ENCODE data around the gene ARHGEF33.

Gene ARHGEF33

DNA sequence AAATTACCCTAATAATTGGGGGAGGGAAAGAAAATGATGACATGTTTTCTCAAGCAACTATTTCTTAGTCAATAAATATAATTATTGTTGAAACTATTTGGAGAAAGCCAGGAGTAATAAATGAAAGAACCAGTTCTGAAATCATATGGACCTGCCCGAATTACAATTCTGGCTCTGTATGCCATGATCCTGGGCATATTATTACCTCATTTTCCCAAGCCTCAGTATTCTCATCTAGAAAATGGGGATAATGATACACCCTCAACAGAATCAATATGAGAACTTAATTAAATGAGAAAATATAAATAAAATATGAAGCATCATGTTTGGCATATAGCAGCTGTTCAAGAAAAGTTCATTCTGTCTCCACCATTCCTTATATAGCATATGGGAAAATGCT is 22.9 kb downstream of the ARHGEF33 start:
- no peak for TF ChIP-seq CREB1 (IDR thresholded peaks at IDR 0.05; ENCODE audit: low read depth)
- TF ChIP-seq, protein P1, sequence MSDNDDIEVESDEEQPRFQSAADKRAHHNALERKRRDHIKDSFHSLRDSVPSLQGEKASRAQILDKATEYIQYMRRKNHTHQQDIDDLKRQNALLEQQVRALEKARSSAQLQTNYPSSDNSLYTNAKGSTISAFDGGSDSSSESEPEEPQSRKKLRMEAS (IDR thresholded peaks at IDR 0.05): no peak
- no peak for TF ChIP-seq NFIC (IDR thresholded peaks at IDR 0.05)
- no peak for TF ChIP-seq TCF12 (IDR thresholded peaks at IDR 0.05; ENCODE audit: low read depth)
- no peak for TF ChIP-seq RAD21 (IDR thresholded peaks at IDR 0.05; ENCODE audit: low read depth)
- TF ChIP-seq EGR1 (IDR thresholded peaks at IDR 0.05): no peak
- TF ChIP-seq, protein P2, sequence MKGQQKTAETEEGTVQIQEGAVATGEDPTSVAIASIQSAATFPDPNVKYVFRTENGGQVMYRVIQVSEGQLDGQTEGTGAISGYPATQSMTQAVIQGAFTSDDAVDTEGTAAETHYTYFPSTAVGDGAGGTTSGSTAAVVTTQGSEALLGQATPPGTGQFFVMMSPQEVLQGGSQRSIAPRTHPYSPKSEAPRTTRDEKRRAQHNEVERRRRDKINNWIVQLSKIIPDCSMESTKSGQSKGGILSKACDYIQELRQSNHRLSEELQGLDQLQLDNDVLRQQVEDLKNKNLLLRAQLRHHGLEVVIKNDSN (IDR thresholded peaks at IDR 0.05): no peak
- TF ChIP-seq TAF1 (IDR thresholded peaks at IDR 0.05; ENCODE audit: low read depth): no peak
- no peak for TF ChIP-seq YY1 (IDR thresholded peaks at IDR 0.05; ENCODE audit: low read depth)
- TF ChIP-seq ZBTB7A (IDR thresholded peaks at IDR 0.05; ENCODE audit: low read depth): no peak

DNA sequence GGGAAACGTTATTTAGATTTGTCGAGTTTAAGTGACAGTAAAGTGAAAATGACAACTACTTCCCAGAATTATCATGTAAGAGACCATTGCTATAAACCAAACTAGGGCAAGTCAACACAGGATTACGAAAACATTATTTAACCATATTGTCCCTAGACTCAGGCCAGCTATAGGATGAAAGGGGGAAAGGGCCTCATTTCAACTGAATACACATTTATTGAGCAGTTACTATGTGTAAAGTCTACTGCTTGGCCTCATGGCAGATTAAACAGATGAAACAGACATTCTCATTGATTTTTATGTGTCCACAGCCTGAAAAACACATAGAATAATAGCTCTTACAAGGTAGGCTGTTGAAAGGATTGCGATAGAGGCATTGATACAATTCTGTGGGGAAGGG is 32.7 kb downstream of the ARHGEF33 start:
- TF ChIP-seq, protein P3, sequence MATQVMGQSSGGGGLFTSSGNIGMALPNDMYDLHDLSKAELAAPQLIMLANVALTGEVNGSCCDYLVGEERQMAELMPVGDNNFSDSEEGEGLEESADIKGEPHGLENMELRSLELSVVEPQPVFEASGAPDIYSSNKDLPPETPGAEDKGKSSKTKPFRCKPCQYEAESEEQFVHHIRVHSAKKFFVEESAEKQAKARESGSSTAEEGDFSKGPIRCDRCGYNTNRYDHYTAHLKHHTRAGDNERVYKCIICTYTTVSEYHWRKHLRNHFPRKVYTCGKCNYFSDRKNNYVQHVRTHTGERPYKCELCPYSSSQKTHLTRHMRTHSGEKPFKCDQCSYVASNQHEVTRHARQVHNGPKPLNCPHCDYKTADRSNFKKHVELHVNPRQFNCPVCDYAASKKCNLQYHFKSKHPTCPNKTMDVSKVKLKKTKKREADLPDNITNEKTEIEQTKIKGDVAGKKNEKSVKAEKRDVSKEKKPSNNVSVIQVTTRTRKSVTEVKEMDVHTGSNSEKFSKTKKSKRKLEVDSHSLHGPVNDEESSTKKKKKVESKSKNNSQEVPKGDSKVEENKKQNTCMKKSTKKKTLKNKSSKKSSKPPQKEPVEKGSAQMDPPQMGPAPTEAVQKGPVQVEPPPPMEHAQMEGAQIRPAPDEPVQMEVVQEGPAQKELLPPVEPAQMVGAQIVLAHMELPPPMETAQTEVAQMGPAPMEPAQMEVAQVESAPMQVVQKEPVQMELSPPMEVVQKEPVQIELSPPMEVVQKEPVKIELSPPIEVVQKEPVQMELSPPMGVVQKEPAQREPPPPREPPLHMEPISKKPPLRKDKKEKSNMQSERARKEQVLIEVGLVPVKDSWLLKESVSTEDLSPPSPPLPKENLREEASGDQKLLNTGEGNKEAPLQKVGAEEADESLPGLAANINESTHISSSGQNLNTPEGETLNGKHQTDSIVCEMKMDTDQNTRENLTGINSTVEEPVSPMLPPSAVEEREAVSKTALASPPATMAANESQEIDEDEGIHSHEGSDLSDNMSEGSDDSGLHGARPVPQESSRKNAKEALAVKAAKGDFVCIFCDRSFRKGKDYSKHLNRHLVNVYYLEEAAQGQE (IDR thresholded peaks at IDR 0.05; ENCODE audit: low read depth): no peak
- TF ChIP-seq YY1 (IDR thresholded peaks at IDR 0.05; ENCODE audit: low read depth) (no peak), TCF12 (IDR thresholded peaks at IDR 0.05; ENCODE audit: low read depth) (no peak), ZBTB7A (IDR thresholded peaks at IDR 0.05; ENCODE audit: low read depth) (no peak), TAF1 (IDR thresholded peaks at IDR 0.05; ENCODE audit: low read depth) (no peak), CEBPB (IDR thresholded peaks at IDR 0.05) (no peak), NFIC (IDR thresholded peaks at IDR 0.05) (no peak), TEAD4 (IDR thresholded peaks at IDR 0.05) (no peak), FOXM1 (IDR thresholded peaks at IDR 0.05; ENCODE audit: borderline replicate concordance, low read depth) (no peak), CREB1 (IDR thresholded peaks at IDR 0.05; ENCODE audit: low read depth) (no peak), RAD21 (IDR thresholded peaks at IDR 0.05; ENCODE audit: low read depth) (no peak)
- TF ChIP-seq, protein P1 (IDR thresholded peaks at IDR 0.05): no peak

DNA sequence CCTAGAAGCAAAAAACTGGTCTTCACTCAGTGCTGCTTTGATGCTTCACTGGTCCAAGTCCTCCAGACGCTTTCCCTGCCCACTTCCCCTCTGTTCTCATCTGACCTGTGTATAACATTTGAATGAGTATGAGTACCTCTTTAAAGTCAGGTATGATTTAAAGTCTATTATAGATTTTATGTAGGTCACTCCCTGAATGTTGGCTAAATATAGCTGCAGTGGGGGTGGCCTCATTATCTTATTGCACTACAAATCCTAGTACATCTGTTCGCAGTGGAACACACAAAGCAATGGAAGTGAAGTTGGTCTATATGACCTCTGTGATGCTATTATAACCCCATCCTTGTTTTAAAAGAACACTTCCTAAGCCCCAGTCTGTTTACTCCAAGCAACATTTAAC is 33.2 kb downstream of the ARHGEF33 start:
- TF ChIP-seq TEAD4 (IDR thresholded peaks at IDR 0.05): no peak
- TF ChIP-seq YY1 (IDR thresholded peaks at IDR 0.05; ENCODE audit: low read depth): no peak
- no peak for TF ChIP-seq NFIC (IDR thresholded peaks at IDR 0.05)
- TF ChIP-seq, protein P3 (IDR thresholded peaks at IDR 0.05; ENCODE audit: low read depth): no peak
- TF ChIP-seq RAD21 (IDR thresholded peaks at IDR 0.05; ENCODE audit: low read depth): no peak
- no peak for TF ChIP-seq ZBTB7A (IDR thresholded peaks at IDR 0.05; ENCODE audit: low read depth)
- TF ChIP-seq EGR1 (IDR thresholded peaks at IDR 0.05): no peak
- no peak for TF ChIP-seq FOXM1 (IDR thresholded peaks at IDR 0.05; ENCODE audit: borderline replicate concordance, low read depth)
- TF ChIP-seq EP300 (IDR thresholded peaks at IDR 0.05; ENCODE audit: borderline replicate concordance): no peak
- TF ChIP-seq, protein P2 (IDR thresholded peaks at IDR 0.05): no peak
- no peak for TF ChIP-seq TCF12 (IDR thresholded peaks at IDR 0.05; ENCODE audit: low read depth)

DNA sequence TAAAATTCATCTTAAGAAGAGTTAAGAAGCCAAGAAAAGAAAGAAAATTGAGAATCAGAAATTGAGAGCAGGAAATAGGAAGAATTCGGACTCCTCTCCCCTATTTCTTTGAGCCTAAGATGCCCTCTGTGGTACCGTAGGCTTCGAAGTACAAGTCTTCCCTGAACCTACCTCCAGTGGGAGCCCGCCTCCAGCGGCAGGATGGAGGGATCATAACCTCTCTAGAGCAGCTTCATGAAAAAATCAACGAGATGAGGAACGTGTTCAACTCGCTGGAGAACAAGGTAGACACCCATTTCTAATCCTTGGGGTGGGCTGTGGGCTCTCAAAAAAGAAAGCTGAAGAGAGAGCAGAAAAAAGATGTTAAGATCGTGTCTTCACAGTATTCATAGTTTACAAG is 36.3 kb downstream of the ARHGEF33 start:
- no peak for TF ChIP-seq YY1 (IDR thresholded peaks at IDR 0.05; ENCODE audit: low read depth)
- TF ChIP-seq, protein P1 (IDR thresholded peaks at IDR 0.05): no peak
- TF ChIP-seq EGR1 (IDR thresholded peaks at IDR 0.05): no peak
- no peak for TF ChIP-seq ZBTB7A (IDR thresholded peaks at IDR 0.05; ENCODE audit: low read depth)
- no peak for TF ChIP-seq NFIC (IDR thresholded peaks at IDR 0.05)
- no peak for TF ChIP-seq FOXM1 (IDR thresholded peaks at IDR 0.05; ENCODE audit: borderline replicate concordance, low read depth)
- TF ChIP-seq, protein P2 (IDR thresholded peaks at IDR 0.05): no peak
- TF ChIP-seq, protein P3 (IDR thresholded peaks at IDR 0.05; ENCODE audit: low read depth): no peak
- TF ChIP-seq CEBPB (IDR thresholded peaks at IDR 0.05): no peak
- TF ChIP-seq TEAD4 (IDR thresholded peaks at IDR 0.05): no peak

All from Ishikawa (cell line).